ENCODE measurements around the gene CYP2R1. TPM values are rescaled to one million over a fixed set of nuclear protein-coding genes. Genes with fewer than 3 reads are reported as not detected.

Gene CYP2R1
- total and polyA plus RNA-seq, 5 donors from 2014 or later, result 12.9 to 20.0 (median 15.5) TPM

- Mint-ChIP-seq H3K27ac (peak overlapping the region; percentile 95 to 96 (median 96)), H3K36me3 (no peaks in the 10 kb centered on the region), H3K4me3 (peak overlapping the region; percentile 89 to 97 (median 97)), H3K9me3 (no peaks in the 10 kb centered on the region), H3K4me1 (peaks cover 16 to 44% (median 25%) of the 10 kb centered on the region in 4 donors), H3K27me3 (peaks cover 6% of the 10 kb centered on the region)
- ATAC-seq (ENCODE audit: low read depth in 2 of 2) (peak; percentile 44 to 49), DNase-seq (peak; percentile 68 to 77 (median 73))
- H3K27ac ChIP-seq (ENCODE audit: insufficient read depth, low read length, poor library complexity, severe bottlenecking), result peak overlapping the region; percentile 55
- no peaks in the 10 kb centered on the region for H3K36me3 ChIP-seq (ENCODE audit: control insufficient read depth, insufficient read depth, low read length)
- H3K4me1 ChIP-seq (ENCODE audit: control insufficient read depth, insufficient read depth, low read length, poor library complexity, severe bottlenecking), result peaks cover 27% of the 10 kb centered on the region
- no peaks in the 10 kb centered on the region for H3K9me3 ChIP-seq (ENCODE audit: control insufficient read depth in 2 of 2, low read length in 2 of 2)
- H3K4me3 ChIP-seq (ENCODE audit: low read depth, low read length), result peak overlapping the region; percentile 86
- H3K27me3 ChIP-seq (ENCODE audit: control insufficient read depth, insufficient read depth, low read length), result no peaks in the 10 kb centered on the region
Observed at GRCh38 chr11:14904745-14905103, 12.7 kb upstream of the CYP2R1 start.

- DNase-seq (no peak), ATAC-seq (ENCODE audit: low read depth in 2 of 2) (no peak)
- Histone ChIP-seq H3K9me3 (ENCODE audit: control insufficient read depth in 2 of 2, low read length in 2 of 2) (no peaks in the 10 kb centered on the region), H3K36me3 (ENCODE audit: control insufficient read depth, insufficient read depth, low read length) (no peaks in the 10 kb centered on the region), H3K27me3 (ENCODE audit: control insufficient read depth, insufficient read depth, low read length) (no peaks in the 10 kb centered on the region), H3K4me3 (ENCODE audit: low read depth, low read length) (no peak overlapping the region), H3K4me1 (ENCODE audit: control insufficient read depth, insufficient read depth, low read length, poor library complexity, severe bottlenecking) (peaks cover 26% of the 10 kb centered on the region), H3K27ac (ENCODE audit: insufficient read depth, low read length, poor library complexity, severe bottlenecking) (no peak overlapping the region)
- Mint-ChIP-seq H3K9me3 (no peaks in the 10 kb centered on the region), H3K27me3 (peaks cover 6% of the 10 kb centered on the region), H3K27ac (no peak overlapping the region), H3K36me3 (no peaks in the 10 kb centered on the region), H3K4me3 (peak overlapping the region in 1 of 4 donors; percentile 89), H3K4me1 (peaks cover 9 to 34% (median 17%) of the 10 kb centered on the region in 4 donors)
Observed at GRCh38 chr11:14902650-14903350, 10.8 kb upstream of the CYP2R1 start.

GRCh38 chr11:14898906-14899305 lies 6.9 kb upstream of the CYP2R1 start:
- Mint-ChIP-seq H3K27me3 (no peaks in the 10 kb centered on the region), H3K4me3 (no peak overlapping the region), H3K27ac (no peak overlapping the region), H3K4me1 (peaks cover 0 to 8% (median 3%) of the 10 kb centered on the region in 4 donors), H3K9me3 (no peaks in the 10 kb centered on the region), H3K36me3 (no peaks in the 10 kb centered on the region)
- no peak overlapping the region for H3K27ac ChIP-seq (ENCODE audit: insufficient read depth, low read length, poor library complexity, severe bottlenecking)
- H3K27me3 ChIP-seq (ENCODE audit: control insufficient read depth, insufficient read depth, low read length), result no peaks in the 10 kb centered on the region
- DNase-seq, result no peak
- ATAC-seq (ENCODE audit: low read depth in 2 of 2), result no peak
- no peaks in the 10 kb centered on the region for H3K9me3 ChIP-seq (ENCODE audit: control insufficient read depth in 2 of 2, low read length in 2 of 2)
- H3K4me1 ChIP-seq (ENCODE audit: control insufficient read depth, insufficient read depth, low read length, poor library complexity, severe bottlenecking), result no peaks in the 10 kb centered on the region
- H3K36me3 ChIP-seq (ENCODE audit: control insufficient read depth, insufficient read depth, low read length), result no peaks in the 10 kb centered on the region
- H3K4me3 ChIP-seq (ENCODE audit: low read depth, low read length), result no peak overlapping the region

- Histone ChIP-seq H3K27ac (ENCODE audit: insufficient read depth, low read length, poor library complexity, severe bottlenecking) (no peak overlapping the region), H3K9me3 (ENCODE audit: control insufficient read depth in 2 of 2, low read length in 2 of 2) (no peaks in the 10 kb centered on the region), H3K27me3 (ENCODE audit: control insufficient read depth, insufficient read depth, low read length) (no peaks in the 10 kb centered on the region), H3K4me3 (ENCODE audit: low read depth, low read length) (no peak overlapping the region), H3K36me3 (ENCODE audit: control insufficient read depth, insufficient read depth, low read length) (no peaks in the 10 kb centered on the region), H3K4me1 (ENCODE audit: control insufficient read depth, insufficient read depth, low read length, poor library complexity, severe bottlenecking) (no peaks in the 10 kb centered on the region)
- no peak for ATAC-seq (ENCODE audit: low read depth in 2 of 2)
- H3K4me3 Mint-ChIP-seq, result peak overlapping the region in 1 of 4 donors; percentile 32
- H3K9me3 Mint-ChIP-seq, result no peaks in the 10 kb centered on the region
- peaks cover 0 to 7% (median 3%) of the 10 kb centered on the region in 4 donors for H3K4me1 Mint-ChIP-seq
- H3K27me3 Mint-ChIP-seq, result no peaks in the 10 kb centered on the region
- no peaks in the 10 kb centered on the region for H3K36me3 Mint-ChIP-seq
- no peak overlapping the region for H3K27ac Mint-ChIP-seq
- no peak for DNase-seq
Observed at GRCh38 chr11:14898355-14898754, 6.3 kb upstream of the CYP2R1 start.

- Mint-ChIP-seq H3K27ac (no peak overlapping the region), H3K4me3 (peak overlapping the region in 2 of 4 donors; percentile 39 to 81), H3K36me3 (no peaks in the 10 kb centered on the region), H3K27me3 (no peaks in the 10 kb centered on the region), H3K9me3 (no peaks in the 10 kb centered on the region), H3K4me1 (peaks cover 0 to 24% (median 15%) of the 10 kb centered on the region in 4 donors)
- ATAC-seq (ENCODE audit: low read depth in 2 of 2) (no peak), DNase-seq (no peak)
- H3K4me3 ChIP-seq (ENCODE audit: low read depth, low read length), result no peak overlapping the region
- H3K27me3 ChIP-seq (ENCODE audit: control insufficient read depth, insufficient read depth, low read length), result no peaks in the 10 kb centered on the region
- H3K9me3 ChIP-seq (ENCODE audit: control insufficient read depth in 2 of 2, low read length in 2 of 2), result no peaks in the 10 kb centered on the region
- H3K27ac ChIP-seq (ENCODE audit: insufficient read depth, low read length, poor library complexity, severe bottlenecking), result no peak overlapping the region
- H3K4me1 ChIP-seq (ENCODE audit: control insufficient read depth, insufficient read depth, low read length, poor library complexity, severe bottlenecking), result peaks cover 18% of the 10 kb centered on the region
- no peaks in the 10 kb centered on the region for H3K36me3 ChIP-seq (ENCODE audit: control insufficient read depth, insufficient read depth, low read length)
Observed at GRCh38 chr11:14894657-14895598, 2.9 kb upstream of the CYP2R1 start.

- no peaks in the 10 kb centered on the region for H3K9me3 ChIP-seq (ENCODE audit: control insufficient read depth in 2 of 2, low read length in 2 of 2)
- H3K4me1 Mint-ChIP-seq, result peaks cover 13 to 44% (median 34%) of the 10 kb centered on the region in 4 donors
- no peaks in the 10 kb centered on the region for H3K36me3 ChIP-seq (ENCODE audit: control insufficient read depth, insufficient read depth, low read length)
- H3K9me3 Mint-ChIP-seq, result no peaks in the 10 kb centered on the region
- H3K27me3 Mint-ChIP-seq, result no peaks in the 10 kb centered on the region
- peak overlapping the region; percentile 85 for H3K4me3 ChIP-seq (ENCODE audit: low read depth, low read length)
- peaks cover 38% of the 10 kb centered on the region for H3K4me1 ChIP-seq (ENCODE audit: control insufficient read depth, insufficient read depth, low read length, poor library complexity, severe bottlenecking)
- ATAC-seq (ENCODE audit: low read depth in 2 of 2) (no peak), DNase-seq (no peak)
- no peaks in the 10 kb centered on the region for H3K36me3 Mint-ChIP-seq
- H3K27me3 ChIP-seq (ENCODE audit: control insufficient read depth, insufficient read depth, low read length), result no peaks in the 10 kb centered on the region
- H3K4me3 Mint-ChIP-seq, result peak overlapping the region; percentile 91 to 96 (median 94)
- peak overlapping the region in 2 of 3 donors; percentile 76 to 92 for H3K27ac Mint-ChIP-seq
- peak overlapping the region; percentile 85 for H3K27ac ChIP-seq (ENCODE audit: insufficient read depth, low read length, poor library complexity, severe bottlenecking)
Observed at GRCh38 chr11:14892577-14892976, 546 bp upstream of the CYP2R1 start.

- ATAC-seq (ENCODE audit: low read depth in 2 of 2) (peak; percentile 61 to 62), DNase-seq (peak; percentile 78 to 93 (median 89))
- no peaks in the 10 kb centered on the region for H3K36me3 Mint-ChIP-seq
- H3K36me3 ChIP-seq (ENCODE audit: control insufficient read depth, insufficient read depth, low read length), result no peaks in the 10 kb centered on the region
- H3K4me3 Mint-ChIP-seq, result peak overlapping the region; percentile 91 to 96 (median 95)
- H3K4me1 Mint-ChIP-seq, result peaks cover 23 to 55% (median 43%) of the 10 kb centered on the region in 4 donors
- H3K27ac ChIP-seq (ENCODE audit: insufficient read depth, low read length, poor library complexity, severe bottlenecking), result peak overlapping the region; percentile 85
- peak overlapping the region; percentile 85 for H3K4me3 ChIP-seq (ENCODE audit: low read depth, low read length)
- H3K4me1 ChIP-seq (ENCODE audit: control insufficient read depth, insufficient read depth, low read length, poor library complexity, severe bottlenecking), result peaks cover 38% of the 10 kb centered on the region
- H3K27ac Mint-ChIP-seq, result peak overlapping the region; percentile 96 to 99 (median 98)
- no peaks in the 10 kb centered on the region for H3K27me3 ChIP-seq (ENCODE audit: control insufficient read depth, insufficient read depth, low read length)
- H3K9me3 Mint-ChIP-seq, result no peaks in the 10 kb centered on the region
- no peaks in the 10 kb centered on the region for H3K9me3 ChIP-seq (ENCODE audit: control insufficient read depth in 2 of 2, low read length in 2 of 2)
- no peaks in the 10 kb centered on the region for H3K27me3 Mint-ChIP-seq
Observed at GRCh38 chr11:14891143-14892035, 642 bp downstream of the CYP2R1 start.

All from CD4-positive, CD25-positive, alpha-beta regulatory T cell (primary cell).